ENCODE results near the gene KLF4.

The KLF4 gene

DNA sequence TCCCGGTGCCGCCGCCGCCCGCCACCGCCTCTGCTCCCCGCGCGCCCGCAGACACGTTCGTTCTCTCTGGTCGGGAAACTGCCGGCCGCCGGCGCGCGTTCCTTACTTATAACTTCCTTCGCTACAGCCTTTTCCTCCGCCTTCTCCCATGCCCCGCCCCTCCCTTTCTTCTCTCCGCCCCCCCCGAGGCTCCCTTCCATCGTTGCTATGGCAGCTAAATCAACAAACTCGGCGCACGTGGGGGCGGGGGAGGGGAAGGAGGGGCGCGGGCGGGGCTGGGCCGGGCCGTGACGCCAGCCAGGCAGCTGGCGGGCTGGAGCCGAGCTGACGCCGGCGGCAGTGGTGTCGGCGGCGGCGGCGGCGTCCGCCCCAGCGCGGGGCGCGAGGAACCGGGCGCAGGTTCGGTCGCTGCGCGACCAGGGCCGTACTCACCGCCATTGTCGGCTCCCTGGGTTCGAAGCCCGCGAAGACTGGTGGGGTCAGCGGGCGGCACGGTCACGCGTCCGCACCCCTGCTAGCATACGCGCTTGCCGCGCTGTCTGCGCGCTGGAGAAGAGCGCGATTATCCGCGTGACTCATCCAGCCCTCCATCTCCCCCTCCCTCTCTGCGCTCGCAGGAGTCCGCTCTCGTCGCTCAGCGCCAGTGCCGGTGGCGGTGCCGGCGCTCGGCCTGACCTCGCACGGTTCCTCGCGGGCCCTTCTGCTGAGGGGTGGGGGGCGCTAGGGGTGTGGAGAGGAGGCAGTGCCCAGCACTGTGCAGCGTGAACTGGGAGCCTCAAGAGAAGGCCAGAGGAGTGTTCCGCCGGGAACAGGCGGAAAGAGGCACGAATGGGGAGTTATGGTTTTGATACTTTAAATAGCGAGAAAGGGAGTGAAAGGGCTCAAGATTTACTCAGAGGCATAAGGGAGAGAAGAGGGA is at the start of gene KLF4:
TSS of gene KLF4 (minus strand) at position 83 of the 919 bp plus-strand sequence. CDS start 597 bp downstream, outside the sequence.
- H3K4me3 ChIP-seq (replicated peaks; ENCODE audit: low read depth, low read length): peak within 1 kb of the TSS; percentile 85
- peak; percentile 96 for DNase-seq (ENCODE audit: low read depth)
- TF ChIP-seq, protein P1, sequence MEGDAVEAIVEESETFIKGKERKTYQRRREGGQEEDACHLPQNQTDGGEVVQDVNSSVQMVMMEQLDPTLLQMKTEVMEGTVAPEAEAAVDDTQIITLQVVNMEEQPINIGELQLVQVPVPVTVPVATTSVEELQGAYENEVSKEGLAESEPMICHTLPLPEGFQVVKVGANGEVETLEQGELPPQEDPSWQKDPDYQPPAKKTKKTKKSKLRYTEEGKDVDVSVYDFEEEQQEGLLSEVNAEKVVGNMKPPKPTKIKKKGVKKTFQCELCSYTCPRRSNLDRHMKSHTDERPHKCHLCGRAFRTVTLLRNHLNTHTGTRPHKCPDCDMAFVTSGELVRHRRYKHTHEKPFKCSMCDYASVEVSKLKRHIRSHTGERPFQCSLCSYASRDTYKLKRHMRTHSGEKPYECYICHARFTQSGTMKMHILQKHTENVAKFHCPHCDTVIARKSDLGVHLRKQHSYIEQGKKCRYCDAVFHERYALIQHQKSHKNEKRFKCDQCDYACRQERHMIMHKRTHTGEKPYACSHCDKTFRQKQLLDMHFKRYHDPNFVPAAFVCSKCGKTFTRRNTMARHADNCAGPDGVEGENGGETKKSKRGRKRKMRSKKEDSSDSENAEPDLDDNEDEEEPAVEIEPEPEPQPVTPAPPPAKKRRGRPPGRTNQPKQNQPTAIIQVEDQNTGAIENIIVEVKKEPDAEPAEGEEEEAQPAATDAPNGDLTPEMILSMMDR (IDR thresholded peaks at IDR 0.05; ENCODE audit: low read length, missing control alignments): no peak

DNA sequence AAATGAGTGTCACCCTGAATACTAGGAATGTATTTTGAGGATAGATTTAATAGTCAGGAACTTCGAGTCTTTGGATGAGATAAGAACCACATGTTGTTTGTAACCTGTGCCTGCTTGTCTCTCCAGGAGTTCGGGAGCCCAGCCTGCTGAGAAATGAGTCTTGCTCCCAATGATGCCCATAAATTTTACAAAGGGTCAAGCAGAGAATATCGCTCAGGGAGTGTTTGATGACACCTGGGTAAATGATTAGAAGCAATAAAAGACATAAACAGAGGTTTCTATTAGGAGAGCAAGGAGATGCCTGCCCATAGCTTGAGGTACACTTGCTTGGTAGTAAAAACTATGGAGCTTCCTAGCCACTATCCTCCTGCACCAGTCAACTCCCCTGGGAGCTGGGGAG is 46.9 kb upstream of the KLF4 start:
- TF ChIP-seq, protein P1 (IDR thresholded peaks at IDR 0.05; ENCODE audit: low read length, missing control alignments): no peak
- no peak overlapping the region for H3K4me3 ChIP-seq (replicated peaks; ENCODE audit: low read depth, low read length)
- no peak for DNase-seq (ENCODE audit: low read depth)

DNA sequence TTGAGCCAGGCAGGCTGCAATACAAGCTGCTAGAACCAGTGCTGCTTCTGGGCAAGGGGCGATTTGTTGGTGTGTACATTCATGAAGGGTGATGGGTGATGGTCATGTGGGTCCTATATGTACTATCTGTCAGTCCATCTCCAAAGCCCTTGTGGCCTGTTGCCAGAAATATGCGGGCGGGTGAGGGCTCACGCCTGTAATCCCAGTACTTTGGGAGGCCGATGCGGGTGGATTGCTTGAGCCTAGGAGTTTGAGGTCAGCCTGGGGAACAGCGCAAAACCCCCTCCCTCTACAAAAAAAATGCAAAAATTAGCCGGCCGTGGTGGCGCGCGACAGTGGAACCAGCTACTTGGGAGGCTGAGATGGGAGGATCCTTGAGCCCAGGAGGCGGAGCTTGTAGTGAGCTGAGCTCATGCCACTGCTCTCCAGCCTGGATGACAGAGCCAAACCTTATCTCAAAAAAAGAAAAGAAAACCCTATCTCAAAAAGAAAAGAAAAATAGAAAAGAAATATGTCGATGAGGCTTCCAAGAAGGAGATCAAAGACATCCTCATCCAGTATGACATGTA is 45.0 kb upstream of the KLF4 start:
- DNase-seq (ENCODE audit: low read depth): no peak
- H3K4me3 ChIP-seq (replicated peaks; ENCODE audit: low read depth, low read length): no peak overlapping the region
- TF ChIP-seq, protein P1 (IDR thresholded peaks at IDR 0.05; ENCODE audit: low read length, missing control alignments): no peak

DNA sequence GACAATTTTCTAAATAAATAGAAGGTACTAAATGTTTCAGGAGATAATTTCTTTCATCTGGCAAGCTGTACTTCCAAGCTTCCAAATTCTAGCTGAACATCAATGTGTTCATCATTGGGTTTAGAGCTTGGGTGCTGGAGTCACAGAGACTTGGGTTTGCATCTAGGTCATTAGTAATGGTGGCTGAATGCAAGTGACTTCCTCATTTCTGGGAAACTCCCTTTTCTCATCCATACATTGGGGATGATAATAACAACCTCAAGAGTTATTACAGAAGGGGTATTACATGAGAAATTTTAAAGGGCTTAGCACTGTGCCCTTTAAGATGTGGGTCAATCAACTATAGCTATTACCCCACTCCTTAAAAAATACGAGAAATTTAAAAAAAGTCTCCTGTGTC is 41.1 kb upstream of the KLF4 start:
- no peak for DNase-seq (ENCODE audit: low read depth)
- no peak overlapping the region for H3K4me3 ChIP-seq (replicated peaks; ENCODE audit: low read depth, low read length)
- TF ChIP-seq, protein P1 (IDR thresholded peaks at IDR 0.05; ENCODE audit: low read length, missing control alignments): no peak

DNA sequence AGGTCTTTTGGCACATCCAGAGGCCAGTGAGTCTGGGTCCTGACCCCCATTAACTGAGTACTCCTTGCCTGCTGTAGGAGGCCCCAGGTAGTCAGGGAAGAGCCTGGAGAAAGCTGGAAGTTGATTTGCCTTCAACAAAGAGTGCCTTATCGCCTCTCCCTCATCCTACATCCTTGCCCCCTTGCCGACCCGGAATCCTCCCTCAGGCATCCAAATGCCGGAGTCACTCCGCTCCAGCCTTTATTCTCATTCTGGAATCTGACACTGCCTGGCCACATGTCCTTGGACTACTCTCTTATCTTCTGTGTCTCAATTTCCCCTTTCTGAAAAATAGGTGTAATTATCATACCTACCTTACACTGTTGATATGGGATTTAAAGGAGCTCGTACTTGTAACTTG is 39.1 kb upstream of the KLF4 start:
- TF ChIP-seq, protein P1 (IDR thresholded peaks at IDR 0.05; ENCODE audit: low read length, missing control alignments): no peak
- H3K4me3 ChIP-seq (replicated peaks; ENCODE audit: low read depth, low read length): no peak overlapping the region
- no peak for DNase-seq (ENCODE audit: low read depth)

DNA sequence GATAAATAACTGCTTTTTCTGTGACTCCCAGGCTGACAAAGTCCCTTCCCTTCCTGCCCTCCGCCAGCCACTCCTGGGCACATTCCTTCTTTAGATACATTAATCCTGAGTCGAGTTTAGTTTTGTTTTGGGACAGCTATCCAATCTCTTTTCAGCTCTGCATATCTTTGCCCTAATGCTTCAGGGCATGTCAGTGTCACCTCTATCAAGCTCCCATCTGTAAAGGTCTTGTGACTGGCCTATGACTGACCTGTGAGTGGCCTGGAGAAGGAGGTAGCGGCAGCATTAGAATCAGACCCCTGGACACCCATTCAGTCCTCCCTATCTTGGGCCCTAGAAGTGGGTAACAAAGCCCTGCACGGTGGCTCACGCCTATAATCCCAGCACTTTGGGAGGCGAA is 34.0 kb upstream of the KLF4 start:
- H3K4me3 ChIP-seq (replicated peaks; ENCODE audit: low read depth, low read length): no peak overlapping the region
- TF ChIP-seq, protein P1 (IDR thresholded peaks at IDR 0.05; ENCODE audit: low read length, missing control alignments): no peak
- DNase-seq (ENCODE audit: low read depth): no peak
